GM12892 (cell line): ENCODE measurements around the gene TEF.
"Not testable (repeated sequence)": the region's sequence is repeated elsewhere in the genome, so short reads cannot be mapped to it uniquely, and the experiment has no call there.

ENCODE experiments used
- DNase-seq: peaks from one replicate; pipeline ENCODE4 v3.0.0; 2011; ENCODE audit not compliant: insufficient read length
- FAIRE-seq: peaks from 2 replicates; lab custom pipeline; 2011; peaks lifted over from hg19 to GRCh38; lab: Jason Lieb, UNC
- POLR2A ChIP-seq: IDR thresholded peaks from 2 replicates; pipeline ENCODE4 v1.6.1; 2011; ENCODE audit warnings: low read depth, low read length, control low read depth
- POLR2AphosphoS5 ChIP-seq: IDR thresholded peaks from 2 replicates; pipeline ENCODE4 v1.6.1; 2011; ENCODE audit warnings: low read depth, low read length, control low read depth
- TAF1 ChIP-seq: IDR thresholded peaks from 2 replicates; pipeline ENCODE4 v1.6.1; 2011; ENCODE audit warnings: low read depth, mild to moderate bottlenecking, control low read depth, low read length, borderline replicate concordance

Gene TEF

GRCh38 chr22:41437198-41437597, 55.5 kb downstream of the TEF start:
- no peak for TF ChIP-seq TAF1
- no peak for TF ChIP-seq POLR2A
- no peak for TF ChIP-seq POLR2AphosphoS5
- FAIRE-seq (no peak), DNase-seq (no peak)

- not testable (repeated sequence) for FAIRE-seq, DNase-seq
Measured at GRCh38 chr22:41440511-41440910, 58.8 kb downstream of the TEF start.

- DNase-seq (no peak), FAIRE-seq (no peak)
- TF ChIP-seq TAF1 (no peak), POLR2AphosphoS5 (no peak), POLR2A (no peak)
Measured at GRCh38 chr22:41442240-41442792, 60.6 kb downstream of the TEF start.

GRCh38 chr22:41444360-41445128, 62.8 kb downstream of the TEF start:
- FAIRE-seq (peak; percentile 100), DNase-seq (peak; percentile 68)
- no peak for TF ChIP-seq POLR2AphosphoS5
- TF ChIP-seq TAF1: no peak
- no peak for TF ChIP-seq POLR2A

GRCh38 chr22:41445129-41446056, 63.7 kb downstream of the TEF start:
- DNase-seq: no peak
- peak; percentile 38 for FAIRE-seq
- TF ChIP-seq POLR2AphosphoS5 (no peak), TAF1 (0 out of 2 replicates have a peak, but pooled peaks have one; percentile 22), POLR2A (no peak)

- DNase-seq: no peak
- TF ChIP-seq POLR2AphosphoS5: no peak
- TF ChIP-seq TAF1: no peak
- no peak for TF ChIP-seq POLR2A
- no peak for FAIRE-seq
Measured at GRCh38 chr22:41446057-41446501, 64.3 kb downstream of the TEF start.

GRCh38 chr22:41446639-41447434, 65.1 kb downstream of the TEF start, which contains the start of gene TOB2:
Gene TOB2, minus strand, starts transcription at chr22:41446801. Its CDS starts 9,456 bp downstream, at chr22:41437345.
- FAIRE-seq: peak; percentile 93
- TF ChIP-seq POLR2AphosphoS5 (peak; percentile 99), TAF1 (peak; percentile 98), POLR2A (peak; percentile 99)
- peak; percentile 62 for DNase-seq

GRCh38 chr22:41447435-41448188, 65.9 kb downstream of the TEF start:
- FAIRE-seq (peak; percentile 76), DNase-seq (no peak)
- TF ChIP-seq TAF1 (peak; percentile 72), POLR2A (no peak)

GRCh38 chr22:41448189-41448808, 66.6 kb downstream of the TEF start:
- FAIRE-seq: peak; percentile 100
- no peak for TF ChIP-seq TAF1
- no peak for TF ChIP-seq POLR2A
- no peak for TF ChIP-seq POLR2AphosphoS5

More at GRCh38 chr22:41448189-41448808, 66.6 kb downstream of the TEF start:
- DNase-seq: peak; percentile 73
